ENCODE data around the gene SLC2A9.

- TF ChIP-seq CTCF (IDR thresholded peaks at IDR 0.05) (no peak), CHD2 (IDR thresholded peaks at IDR 0.05; ENCODE audit: low read length, partially characterized antibody) (no peak), KDM1A (IDR thresholded peaks at IDR 0.05; ENCODE audit: low read depth) (no peak), FOSL2 (IDR thresholded peaks at IDR 0.05) (no peak), FOSL2 (CRISPR knock-in tag; IDR thresholded peaks at IDR 0.05) (no peak), EP300 (IDR thresholded peaks at IDR 0.05) (no peak)
Measured at GRCh38 chr4:9925750-9926439, 95.4 kb downstream of the SLC2A9 start.

Data from A549 (cell line).